NB4 (cell line): ENCODE data around the gene BPIFB2.

Experiments
- DNase-seq: peaks from one replicate; pipeline ENCODE4 v3.0.0; 2010; ENCODE audit warnings: low read depth
- H3K4me3 ChIP-seq: one replicate; pipeline ENCODE4 v1.5.1; 2011; ENCODE audit warnings: mild to moderate bottlenecking, low read depth, low read length, moderate library complexity
- MYC ChIP-seq: IDR thresholded peaks from 2 replicates; pipeline ENCODE4 v1.6.1; 2011; ENCODE audit warnings: low read depth, low read length
- POLR2A ChIP-seq: IDR thresholded peaks from 2 replicates; pipeline ENCODE4 v1.6.1; 2011; ENCODE audit warnings: mild to moderate bottlenecking; ENCODE audit not compliant: insufficient read length; ENCODE audit errors: extremely low read depth
- TF ChIP-seq, protein P1 (sequence below): IDR thresholded peaks from one replicate; pipeline ENCODE4 v1.5.1; 2012; ENCODE audit warnings: low read depth, low read length
- TF ChIP-seq, protein P2 (sequence below): IDR thresholded peaks from 2 replicates; pipeline ENCODE4 v1.6.1; 2011; ENCODE audit warnings: low read depth, low read length

Gene BPIFB2

DNA sequence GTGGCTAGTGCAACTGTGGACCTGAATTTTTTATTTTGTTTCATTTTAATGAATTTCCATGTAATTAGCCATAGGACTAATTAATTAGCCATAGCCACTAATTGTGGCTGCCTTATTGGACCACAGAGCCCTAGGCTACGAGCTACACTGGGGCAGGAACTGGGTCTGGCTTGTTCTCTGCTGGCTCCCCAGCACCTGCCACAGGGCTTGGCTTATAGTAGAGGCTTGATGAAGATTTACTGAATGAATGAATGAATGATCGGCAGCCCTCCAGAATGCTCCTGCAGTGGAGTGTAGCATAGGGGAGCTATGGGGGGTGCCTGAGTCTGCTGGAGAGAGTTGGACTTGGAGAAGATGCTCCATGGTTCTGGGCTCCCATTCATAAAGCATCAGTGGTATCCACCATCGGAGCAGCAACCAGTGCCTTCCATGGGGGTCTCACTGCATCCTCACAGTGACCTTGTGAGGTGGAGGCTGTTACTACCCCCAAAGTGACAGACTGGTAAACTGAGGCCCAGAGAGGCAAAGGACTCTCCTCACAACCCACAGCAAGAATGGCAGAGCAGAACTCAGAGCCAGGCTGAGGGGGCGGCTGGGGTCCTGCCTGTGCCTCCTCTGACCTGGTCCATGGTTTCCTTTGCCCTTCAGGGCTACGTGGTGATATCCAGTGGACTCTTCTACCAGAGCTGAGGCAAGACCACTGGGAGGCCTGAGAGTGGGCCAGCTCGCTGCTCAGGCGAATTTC is 15.4 kb downstream of the BPIFB2 start:
- DNase-seq: no peak
- TF ChIP-seq, protein P1, sequence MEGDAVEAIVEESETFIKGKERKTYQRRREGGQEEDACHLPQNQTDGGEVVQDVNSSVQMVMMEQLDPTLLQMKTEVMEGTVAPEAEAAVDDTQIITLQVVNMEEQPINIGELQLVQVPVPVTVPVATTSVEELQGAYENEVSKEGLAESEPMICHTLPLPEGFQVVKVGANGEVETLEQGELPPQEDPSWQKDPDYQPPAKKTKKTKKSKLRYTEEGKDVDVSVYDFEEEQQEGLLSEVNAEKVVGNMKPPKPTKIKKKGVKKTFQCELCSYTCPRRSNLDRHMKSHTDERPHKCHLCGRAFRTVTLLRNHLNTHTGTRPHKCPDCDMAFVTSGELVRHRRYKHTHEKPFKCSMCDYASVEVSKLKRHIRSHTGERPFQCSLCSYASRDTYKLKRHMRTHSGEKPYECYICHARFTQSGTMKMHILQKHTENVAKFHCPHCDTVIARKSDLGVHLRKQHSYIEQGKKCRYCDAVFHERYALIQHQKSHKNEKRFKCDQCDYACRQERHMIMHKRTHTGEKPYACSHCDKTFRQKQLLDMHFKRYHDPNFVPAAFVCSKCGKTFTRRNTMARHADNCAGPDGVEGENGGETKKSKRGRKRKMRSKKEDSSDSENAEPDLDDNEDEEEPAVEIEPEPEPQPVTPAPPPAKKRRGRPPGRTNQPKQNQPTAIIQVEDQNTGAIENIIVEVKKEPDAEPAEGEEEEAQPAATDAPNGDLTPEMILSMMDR: no peak
- no peak for TF ChIP-seq MYC
- TF ChIP-seq, protein P2, sequence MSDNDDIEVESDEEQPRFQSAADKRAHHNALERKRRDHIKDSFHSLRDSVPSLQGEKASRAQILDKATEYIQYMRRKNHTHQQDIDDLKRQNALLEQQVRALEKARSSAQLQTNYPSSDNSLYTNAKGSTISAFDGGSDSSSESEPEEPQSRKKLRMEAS: no peak
- H3K4me3 ChIP-seq: no peak overlapping the region

DNA sequence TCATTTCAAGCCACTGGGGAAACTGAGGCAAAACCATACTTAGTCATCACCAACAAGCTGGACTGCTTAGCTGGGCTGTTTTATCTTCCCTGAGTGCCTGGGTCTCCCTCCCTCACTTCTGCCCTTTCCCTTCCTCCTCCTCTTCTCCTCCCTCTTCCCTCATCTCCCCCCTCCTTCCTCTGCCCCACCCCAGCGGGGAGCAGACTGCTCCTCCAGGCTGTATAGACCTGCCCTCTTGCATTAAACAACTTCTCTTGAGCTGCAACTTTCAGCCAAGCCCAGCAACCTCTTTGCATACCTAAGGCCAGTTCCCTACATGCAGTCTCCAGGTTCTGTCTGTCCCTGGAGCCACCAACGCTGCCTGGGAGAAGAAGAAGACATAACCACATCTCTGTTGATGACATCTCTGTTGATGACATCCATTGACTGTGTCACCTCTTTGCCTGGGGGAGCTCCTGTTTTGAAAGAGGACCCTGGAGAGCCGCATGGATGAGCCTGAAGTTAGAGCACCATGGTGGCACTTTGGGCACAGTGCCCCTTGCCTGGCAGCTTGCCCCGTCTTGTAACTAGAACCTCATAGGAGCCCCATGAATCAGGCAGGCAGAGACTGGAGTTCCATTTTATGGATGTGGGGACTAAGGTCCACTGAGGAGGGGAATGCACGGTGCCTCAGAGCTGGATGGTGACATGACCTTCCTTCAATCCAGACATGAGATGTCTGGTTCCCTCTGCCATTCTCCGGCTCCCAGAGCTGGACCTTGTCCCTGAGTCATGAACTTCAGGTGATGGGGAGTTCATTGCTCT is 16.1 kb downstream of the BPIFB2 start:
- H3K4me3 ChIP-seq: no peak overlapping the region
- DNase-seq: no peak
- TF ChIP-seq, protein P2: no peak
- no peak for TF ChIP-seq POLR2A
- TF ChIP-seq, protein P1: no peak
- TF ChIP-seq MYC: no peak

DNA sequence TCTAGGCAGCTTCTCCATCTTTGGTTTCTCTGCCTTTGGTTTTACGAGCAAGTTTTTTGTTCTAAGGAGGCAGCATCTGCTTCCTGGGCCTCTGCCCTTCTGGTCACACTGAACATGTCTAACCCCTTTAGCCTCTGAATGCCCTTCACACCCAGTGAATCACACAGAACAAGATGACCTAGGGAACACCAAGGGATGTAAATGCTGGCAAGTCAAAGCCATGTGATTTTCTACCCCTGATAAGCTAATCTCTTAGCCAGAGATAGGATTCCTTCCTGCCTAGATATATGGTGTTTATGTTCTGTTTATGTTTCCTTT is 16.7 kb downstream of the BPIFB2 start:
- DNase-seq: no peak
- H3K4me3 ChIP-seq: no peak overlapping the region
- TF ChIP-seq POLR2A: no peak
- TF ChIP-seq, protein P1: no peak
- TF ChIP-seq, protein P2: no peak
- TF ChIP-seq MYC: no peak

DNA sequence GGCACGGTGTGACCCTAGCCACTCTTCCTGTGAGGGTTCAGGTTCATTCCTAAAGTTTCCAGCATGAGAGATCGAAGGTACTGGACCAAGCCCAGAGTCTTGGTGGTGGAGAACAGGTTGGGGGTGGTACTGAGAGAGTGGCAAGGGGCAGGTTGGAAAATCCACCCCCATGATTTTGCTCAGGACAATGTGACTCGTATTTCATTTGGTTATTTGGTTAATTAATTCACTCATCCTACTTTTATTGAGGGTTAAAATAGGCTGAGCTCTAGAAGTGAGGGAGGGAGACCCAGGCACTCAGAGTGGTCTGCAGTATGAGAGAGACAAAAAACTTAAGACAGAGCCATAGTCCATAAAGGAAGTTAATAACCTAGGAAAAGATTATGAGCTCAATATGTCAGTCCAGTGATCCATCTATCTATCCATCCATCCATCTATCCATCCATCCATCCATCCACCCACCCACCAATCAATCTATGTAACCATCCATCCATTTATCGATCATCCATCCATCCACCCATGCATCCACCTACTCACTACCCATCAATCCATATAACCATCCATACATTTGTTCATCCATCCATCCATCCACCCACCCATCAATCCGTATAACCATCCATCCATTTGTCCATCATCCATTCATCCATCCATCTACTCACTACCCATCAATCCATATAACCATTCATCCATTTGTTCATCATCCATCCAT is 17.3 kb downstream of the BPIFB2 start:
- TF ChIP-seq, protein P1: no peak
- TF ChIP-seq MYC (no peak), POLR2A (no peak)
- TF ChIP-seq, protein P2: no peak
- H3K4me3 ChIP-seq: no peak overlapping the region
- DNase-seq: no peak

DNA sequence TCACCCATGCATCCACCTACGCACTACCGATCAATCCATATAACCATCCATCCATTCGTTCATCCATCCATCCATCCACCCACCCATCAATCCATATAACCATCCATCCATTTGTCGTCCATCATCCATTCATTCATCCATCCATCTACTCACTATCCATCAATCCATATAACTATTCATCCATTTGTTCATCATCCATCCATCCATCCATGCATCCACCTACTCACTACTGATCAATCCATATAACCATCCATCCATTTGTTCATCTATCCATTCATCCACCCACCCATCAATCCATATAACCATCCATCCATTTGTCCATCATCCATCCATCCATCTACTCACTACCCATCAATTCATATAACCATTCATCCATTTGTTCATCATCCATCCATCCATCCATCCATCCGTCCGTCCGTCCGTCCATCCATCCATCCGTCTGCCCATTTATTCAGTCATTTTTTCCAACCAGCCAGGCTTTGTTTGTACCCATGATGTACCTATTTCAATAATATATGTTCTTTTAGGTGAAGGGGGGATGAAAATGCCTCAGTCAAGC is 17.9 kb downstream of the BPIFB2 start:
- no peak for DNase-seq
- no peak overlapping the region for H3K4me3 ChIP-seq
- TF ChIP-seq, protein P1: no peak
- no peak for TF ChIP-seq MYC
- no peak for TF ChIP-seq POLR2A
- TF ChIP-seq, protein P2: no peak
